Stimulated activated CD8-positive, alpha-beta memory T cell treated with anti-CD3 and anti-CD28 coated beads, Interleukin-2, amount 100 ng/mL, for 48 hours (primary cell): ENCODE measurements around the gene CAMK2G.
"Not testable (repeated sequence)": the region's sequence is repeated elsewhere in the genome, so short reads cannot be mapped to it uniquely, and the experiment has no call there.

Experiments used
- DNase-seq, 2 donors: peaks; one replicate each; pipeline ENCODE4 v3.0.0-alpha.2; 2020; ENCODE audit warnings: low read depth in 2 of 2

Gene CAMK2G

DNA sequence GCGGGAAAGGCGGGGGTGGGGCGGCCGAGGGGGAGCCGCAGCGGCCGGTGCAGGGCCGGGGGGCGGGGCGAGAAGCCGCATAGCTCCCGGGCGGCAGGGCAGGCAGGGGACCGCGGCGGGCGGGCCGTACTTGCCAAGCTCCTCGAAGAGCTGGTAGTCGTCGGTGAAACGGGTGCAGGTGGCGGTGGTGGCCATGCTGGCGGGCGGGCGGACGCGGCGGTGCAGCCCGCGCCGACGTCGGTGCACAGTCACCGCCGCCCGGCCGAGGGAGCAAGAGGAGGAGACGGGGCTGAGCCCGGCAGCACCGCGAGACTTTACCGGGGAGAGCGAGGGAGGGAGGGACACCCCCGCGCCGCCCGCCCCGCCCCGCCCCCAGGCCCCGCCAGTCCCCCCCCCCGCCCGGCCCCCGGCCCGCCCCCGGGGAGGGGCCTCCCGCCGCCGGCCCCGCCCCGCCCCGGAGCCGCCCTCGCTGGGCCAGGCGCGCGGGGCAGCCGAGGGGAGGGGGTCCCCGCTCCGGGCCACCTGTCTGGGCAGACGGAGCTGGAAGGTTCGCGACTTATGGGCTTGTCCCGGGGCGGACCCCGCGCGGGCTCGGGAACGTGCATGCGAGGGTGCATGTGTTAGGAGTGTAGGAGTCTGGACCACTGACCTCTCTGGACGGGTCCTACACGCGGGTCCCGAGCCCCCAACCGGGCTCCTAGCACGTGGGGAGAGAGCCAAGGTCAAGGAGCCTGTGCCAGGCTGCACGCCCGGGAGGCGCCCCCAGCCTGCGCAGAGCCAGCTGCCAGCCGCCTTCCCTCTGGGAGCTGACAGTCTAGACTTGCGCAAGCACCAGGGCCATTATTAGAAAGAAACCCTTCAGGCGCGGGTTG lies at the start of gene CAMK2G:
Gene CAMK2G, minus strand, starts transcription at position 289 of the 872 bp plus-strand sequence. Its CDS starts 94 bp downstream, at position 195.
- peak; percentile 63 to 68 for DNase-seq

DNA sequence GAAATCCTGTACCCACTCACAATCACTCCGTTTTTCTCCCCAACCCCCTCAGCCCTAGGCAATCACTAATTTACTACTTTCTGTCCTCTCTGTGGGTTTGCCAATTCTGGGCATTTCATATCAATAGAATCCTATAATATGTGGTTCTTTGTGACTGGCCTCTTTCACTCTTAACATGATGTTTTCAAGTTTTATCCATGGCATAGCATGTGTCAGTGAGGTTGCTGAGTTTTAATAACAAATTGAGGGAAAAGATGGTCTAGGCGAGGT lies 48.4 kb upstream of the CAMK2G start:
- no peak for DNase-seq

DNA sequence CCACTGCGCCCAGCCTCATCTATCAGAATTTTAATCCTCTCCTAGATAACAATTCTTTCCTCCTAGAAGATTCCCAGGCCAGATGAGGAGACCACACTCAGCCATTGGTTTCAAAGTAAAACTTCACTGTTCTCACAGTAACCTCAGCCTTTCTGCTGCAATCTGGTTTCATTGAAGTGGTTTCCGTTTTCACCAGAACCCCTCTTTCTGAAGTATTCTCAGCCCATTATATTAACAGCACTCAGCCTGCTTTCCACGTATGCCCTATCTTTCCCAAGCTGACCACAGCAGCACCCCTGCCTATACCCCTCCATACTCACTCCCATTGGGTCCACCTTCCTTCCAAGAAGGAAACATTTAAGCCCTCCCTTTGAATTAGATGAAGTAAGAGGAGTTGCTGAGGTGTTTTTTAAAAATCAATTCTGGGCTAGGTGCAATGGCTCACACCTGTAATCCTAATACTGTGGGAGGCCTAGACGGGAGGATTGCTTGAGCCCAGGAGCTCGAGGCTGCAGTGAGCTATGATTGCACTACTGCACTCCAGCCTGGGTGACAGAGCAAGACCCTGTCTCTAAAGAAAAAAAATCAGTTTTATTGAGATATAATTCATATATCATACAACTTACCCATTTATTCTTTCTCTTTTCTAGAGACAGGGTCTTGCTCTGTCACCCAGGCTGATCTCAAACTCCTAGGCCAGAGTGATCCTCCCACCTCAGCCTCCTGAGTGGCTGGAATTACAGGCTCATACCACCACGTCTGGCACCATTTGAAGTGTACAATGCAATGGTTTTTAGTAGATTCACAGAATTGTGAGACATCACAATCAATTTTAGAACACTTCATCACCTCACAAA lies 47.9 kb upstream of the CAMK2G start:
- DNase-seq: no peak

- no peak for DNase-seq
Observed at GRCh38 chr10:73920089-73920488, 45.7 kb upstream of the CAMK2G start.

GRCh38 chr10:73919481-73919880 lies 45.1 kb upstream of the CAMK2G start:
- not testable (repeated sequence) for DNase-seq

DNA sequence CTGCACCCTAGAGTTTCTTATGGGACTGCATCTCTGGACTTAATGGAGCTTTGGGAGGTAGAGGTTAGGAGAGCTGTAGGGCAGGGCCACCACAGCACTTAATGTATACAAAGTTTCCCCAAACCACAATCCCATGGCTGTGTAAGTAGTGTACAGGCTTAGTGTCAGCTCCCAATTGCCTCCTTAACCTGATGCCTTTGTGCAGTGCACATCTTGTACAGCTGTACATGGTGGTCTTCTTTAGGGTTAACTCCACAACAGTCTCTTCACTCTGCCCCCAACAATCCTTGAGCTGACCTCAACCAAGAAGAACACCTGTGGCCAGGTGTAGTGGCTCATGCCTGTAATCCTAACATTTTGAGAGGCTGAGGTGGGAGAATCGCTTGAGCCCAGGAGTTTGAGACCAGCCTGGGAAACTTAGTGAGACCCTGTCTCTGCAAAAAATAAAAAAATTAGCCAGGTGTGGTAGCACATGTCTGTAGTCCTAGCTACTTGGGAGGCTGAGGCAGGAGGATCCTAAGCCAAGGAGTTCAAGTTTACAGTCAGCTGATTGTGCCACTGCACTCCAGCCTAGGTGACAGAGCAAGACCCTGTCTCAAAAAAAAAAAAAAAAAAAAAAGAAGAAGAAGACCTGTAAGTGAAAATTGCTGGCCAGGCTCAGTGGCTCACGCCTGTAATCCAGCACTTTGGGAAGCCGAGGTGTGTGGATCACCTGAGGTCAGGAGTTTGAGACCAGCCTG lies 43.4 kb upstream of the CAMK2G start:
- no peak for DNase-seq

- no peak for DNase-seq
Observed at GRCh38 chr10:73916761-73917470, 42.6 kb upstream of the CAMK2G start.

DNA sequence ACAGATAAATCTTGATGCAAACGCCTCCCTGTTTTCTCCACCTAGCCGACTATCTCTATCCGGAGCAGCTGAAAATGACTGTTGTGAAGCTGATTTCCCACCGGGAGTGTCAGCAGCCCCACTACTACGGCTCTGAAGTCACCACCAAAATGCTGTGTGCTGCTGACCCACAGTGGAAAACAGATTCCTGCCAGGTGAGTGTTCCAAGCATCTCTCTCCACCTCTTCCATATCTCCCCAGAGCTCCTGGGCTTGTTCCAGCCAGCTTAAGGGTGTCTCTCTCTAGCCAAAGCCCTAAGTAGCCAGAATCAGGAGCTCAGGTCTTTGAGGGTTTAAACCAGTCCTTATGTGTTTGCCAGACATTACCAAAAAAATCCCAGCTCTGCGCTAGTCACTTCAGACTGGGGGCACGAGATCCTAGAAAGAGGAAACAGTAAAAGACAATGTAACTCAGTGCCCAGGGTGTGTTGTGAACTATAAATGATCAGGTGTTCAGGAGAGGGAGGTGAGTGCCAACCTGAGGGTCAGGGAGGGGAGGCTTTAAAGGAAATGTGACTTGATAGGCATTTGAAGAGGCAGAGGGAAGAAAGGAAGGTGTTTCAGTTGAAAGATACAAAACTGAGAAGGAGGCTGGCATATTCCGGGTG lies 41.0 kb upstream of the CAMK2G start:
- no peak for DNase-seq

DNA sequence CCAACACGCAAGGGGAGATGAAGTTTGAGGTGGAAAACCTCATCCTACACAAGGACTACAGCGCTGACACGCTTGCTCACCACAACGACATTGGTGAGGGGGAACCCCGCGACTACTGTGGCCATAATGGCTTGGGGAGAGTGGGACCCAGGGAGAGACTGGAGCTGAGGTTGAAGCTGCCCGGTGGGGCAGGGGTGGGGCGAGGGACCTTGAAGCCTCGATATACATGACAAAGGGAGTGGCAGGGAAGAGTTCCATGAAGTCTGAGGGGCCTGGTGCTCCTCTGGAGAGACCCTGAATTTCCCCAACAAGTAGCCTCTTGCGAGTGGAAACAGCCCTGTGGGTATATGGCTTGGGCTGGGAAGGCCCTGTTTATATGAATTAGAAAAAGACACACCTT lies 39.7 kb upstream of the CAMK2G start:
- DNase-seq: no peak

GRCh38 chr10:73911553-73912004 lies 37.2 kb upstream of the CAMK2G start:
- no peak for DNase-seq

DNA sequence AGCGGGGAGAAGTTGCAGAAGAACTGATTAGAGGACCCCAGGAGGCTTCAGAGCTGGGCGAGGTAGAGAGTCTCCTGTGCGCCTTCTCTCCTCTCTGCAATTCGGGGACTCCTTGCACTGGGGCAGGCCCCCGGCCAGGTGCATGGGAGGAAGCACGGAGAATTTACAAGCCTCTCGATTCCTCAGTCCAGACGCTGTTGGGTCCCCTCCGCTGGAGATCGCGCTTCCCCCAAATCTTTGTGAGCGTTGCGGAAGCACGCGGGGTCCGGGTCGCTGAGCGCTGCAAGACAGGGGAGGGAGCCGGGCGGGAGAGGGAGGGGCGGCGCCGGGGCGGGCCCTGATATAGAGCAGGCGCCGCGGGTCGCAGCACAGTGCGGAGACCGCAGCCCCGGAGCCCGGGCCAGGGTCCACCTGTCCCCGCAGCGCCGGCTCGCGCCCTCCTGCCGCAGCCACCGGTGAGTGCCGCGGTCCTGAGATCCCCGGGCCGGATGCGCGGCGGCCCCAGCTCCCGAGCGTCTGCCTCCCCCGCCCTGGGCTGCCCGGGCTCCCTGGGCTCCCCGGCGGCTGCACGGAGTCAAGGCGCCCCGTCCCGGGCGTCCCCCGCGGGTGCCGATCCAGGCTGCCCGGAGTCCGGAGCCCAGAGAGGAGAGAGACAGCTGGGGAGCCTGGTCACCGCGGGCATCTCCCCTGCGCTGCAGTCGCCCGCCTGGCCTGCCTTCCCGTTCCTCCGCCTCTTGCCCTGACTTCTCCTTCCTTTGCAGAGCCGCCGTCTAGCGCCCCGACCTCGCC lies 36.6 kb upstream of the CAMK2G start, which contains the start of gene PLAU:
Gene PLAU, plus strand, starts transcription at position 369 of the 789 bp plus-strand sequence. CDS start 424 bp downstream, outside the sequence.
- peak in 1 of 2 donors; percentile 19 for DNase-seq

DNA sequence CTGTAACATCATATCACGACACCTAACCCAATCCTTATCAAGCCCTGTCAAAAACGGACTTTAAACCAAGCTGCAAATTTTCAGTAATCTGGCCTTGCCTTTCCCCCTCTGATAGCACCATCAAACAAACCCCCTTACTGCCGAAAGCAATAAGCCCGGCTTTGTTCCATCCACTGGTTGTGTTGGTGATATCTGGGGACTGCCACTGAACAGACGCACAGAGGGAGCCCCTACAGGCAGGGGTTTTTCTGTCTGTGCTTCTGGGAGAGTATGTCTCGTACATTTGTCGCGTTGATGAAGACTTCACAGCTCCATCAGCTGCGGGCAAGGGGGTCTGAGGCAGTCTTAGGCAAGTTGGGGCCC lies 36.0 kb upstream of the CAMK2G start:
- no peak for DNase-seq

- no peak for DNase-seq
Observed at GRCh38 chr10:73909540-73910115, 35.3 kb upstream of the CAMK2G start.

DNA sequence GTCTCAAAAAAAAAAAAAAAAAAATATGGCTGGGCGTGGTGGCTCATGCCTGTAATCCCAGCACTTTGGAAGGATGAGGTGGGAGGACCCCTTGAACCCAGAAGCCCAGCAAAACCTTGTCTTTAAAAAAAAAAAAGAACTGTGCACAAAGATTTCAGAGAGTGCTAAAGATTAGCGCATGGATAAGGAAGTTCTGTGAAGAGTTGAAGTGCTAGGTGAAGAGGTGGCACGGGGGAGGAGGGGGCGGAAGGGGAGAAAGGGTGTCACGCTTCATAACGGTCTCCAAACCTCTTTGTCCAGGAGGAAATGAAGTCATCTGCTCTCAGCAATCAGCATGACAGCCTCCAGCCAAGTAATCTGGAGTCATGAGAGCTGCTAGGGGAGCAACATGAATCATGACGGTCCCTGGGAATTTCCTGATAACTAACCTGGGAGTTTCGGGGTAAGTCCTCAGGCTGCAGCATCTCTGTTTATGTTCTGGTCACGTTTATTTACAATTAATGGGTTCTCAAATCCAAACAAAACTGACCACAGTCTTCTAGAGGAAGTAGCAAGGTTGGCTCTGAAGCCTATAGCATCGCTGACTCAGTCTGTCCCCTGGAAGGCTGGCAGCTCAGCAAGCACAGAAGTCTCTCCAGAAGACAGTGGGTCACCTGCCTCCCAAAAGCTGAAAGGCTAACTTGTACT lies 34.6 kb upstream of the CAMK2G start:
- DNase-seq: peak; percentile 38 to 52

GRCh38 chr10:73907841-73908517 lies 33.6 kb upstream of the CAMK2G start:
- DNase-seq: no peak

- DNase-seq: no peak
Observed at GRCh38 chr10:73906524-73907447, 32.4 kb upstream of the CAMK2G start.

DNA sequence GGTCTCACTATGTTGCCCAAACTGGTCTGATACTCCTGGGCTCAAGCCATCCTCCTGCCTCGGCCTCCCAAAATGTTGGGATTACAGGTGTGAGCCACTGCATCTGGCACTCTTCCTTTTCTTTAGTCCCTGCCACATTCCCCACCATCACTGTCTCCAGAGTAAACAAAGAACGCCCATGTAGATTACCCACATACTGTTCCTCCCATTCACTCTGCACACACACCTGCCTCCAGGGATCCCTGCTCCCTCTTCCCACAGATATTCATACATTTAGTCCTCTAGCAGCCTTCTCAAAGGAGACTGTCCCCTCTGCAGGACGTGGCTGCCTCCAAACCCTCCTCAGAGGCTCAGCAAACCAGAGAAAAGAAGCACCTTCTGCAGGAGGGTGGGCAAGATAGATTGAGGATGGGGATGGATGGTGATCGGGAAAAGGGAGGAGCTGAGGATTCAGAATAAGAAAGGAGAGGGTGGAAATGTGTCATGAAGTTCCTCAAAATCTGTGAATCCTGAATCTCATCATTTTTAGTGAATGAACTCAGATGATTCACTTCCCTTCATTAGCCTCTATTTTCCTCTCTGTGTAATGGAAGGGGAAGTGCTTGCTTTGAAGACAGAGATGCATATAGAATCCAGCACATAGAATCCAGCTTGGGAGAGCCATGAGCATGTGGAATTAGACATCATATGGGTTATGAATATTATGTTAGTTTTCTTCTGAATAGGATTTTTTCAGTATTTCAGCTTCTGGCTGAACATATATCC lies 31.1 kb upstream of the CAMK2G start:
- DNase-seq: no peak
